GM12873 (cell line): ENCODE measurements around the gene DENND1A.

ENCODE experiments used
- TF ChIP-seq, protein P1 (sequence below): IDR thresholded peaks from 2 replicates; pipeline ENCODE4 v1.5.1; 2012; ENCODE audit warnings: low read depth, mild to moderate bottlenecking, moderate library complexity, low read length, control low read depth; ENCODE audit not compliant: insufficient read depth; ENCODE audit errors: missing control alignments

Gene DENND1A

GRCh38 chr9:123343443-123344191 lies 586.3 kb downstream of the DENND1A start:
- TF ChIP-seq, protein P1, sequence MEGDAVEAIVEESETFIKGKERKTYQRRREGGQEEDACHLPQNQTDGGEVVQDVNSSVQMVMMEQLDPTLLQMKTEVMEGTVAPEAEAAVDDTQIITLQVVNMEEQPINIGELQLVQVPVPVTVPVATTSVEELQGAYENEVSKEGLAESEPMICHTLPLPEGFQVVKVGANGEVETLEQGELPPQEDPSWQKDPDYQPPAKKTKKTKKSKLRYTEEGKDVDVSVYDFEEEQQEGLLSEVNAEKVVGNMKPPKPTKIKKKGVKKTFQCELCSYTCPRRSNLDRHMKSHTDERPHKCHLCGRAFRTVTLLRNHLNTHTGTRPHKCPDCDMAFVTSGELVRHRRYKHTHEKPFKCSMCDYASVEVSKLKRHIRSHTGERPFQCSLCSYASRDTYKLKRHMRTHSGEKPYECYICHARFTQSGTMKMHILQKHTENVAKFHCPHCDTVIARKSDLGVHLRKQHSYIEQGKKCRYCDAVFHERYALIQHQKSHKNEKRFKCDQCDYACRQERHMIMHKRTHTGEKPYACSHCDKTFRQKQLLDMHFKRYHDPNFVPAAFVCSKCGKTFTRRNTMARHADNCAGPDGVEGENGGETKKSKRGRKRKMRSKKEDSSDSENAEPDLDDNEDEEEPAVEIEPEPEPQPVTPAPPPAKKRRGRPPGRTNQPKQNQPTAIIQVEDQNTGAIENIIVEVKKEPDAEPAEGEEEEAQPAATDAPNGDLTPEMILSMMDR = no peak

DNA sequence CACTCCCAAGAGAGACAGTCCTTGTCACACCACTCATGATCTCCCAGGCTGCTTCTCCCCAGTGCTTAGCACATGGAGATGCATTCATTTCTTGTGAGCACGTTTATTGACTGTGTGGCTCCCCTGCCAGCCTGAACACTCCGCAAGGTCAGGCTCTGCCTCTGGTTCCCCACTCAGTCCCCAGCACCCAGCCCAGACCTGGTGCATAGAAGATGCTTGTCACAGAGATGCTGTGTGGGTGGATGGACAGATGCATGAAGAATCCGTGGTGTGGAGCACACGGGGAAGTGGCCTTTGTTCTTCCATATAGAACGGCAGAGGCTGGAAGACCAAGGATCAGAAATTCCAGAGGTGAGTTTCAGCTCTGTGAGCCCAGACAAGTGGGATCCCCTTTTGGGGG lies 587.7 kb downstream of the DENND1A start:
- TF ChIP-seq, protein P1 = no peak

DNA sequence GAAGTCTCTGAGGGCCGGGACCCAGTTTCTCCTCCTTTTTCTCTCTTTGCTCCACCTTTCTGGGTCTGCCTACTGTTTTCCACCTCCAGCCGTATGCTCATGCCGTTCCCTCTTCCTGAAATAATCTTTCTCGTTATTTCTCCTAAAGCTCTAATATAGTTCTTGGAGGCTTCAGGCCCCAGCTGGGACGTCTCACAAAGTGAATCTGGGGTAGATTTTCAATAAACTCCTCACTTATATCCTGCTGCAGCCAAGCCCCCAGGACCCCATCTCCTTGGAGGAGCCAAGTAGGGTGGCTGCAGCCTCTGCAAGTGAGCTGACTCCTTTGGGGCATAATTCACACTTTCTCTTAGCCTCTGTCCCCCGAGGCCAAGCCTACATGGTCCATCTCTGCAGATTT lies 588.1 kb downstream of the DENND1A start:
- TF ChIP-seq, protein P1 = no peak

DNA sequence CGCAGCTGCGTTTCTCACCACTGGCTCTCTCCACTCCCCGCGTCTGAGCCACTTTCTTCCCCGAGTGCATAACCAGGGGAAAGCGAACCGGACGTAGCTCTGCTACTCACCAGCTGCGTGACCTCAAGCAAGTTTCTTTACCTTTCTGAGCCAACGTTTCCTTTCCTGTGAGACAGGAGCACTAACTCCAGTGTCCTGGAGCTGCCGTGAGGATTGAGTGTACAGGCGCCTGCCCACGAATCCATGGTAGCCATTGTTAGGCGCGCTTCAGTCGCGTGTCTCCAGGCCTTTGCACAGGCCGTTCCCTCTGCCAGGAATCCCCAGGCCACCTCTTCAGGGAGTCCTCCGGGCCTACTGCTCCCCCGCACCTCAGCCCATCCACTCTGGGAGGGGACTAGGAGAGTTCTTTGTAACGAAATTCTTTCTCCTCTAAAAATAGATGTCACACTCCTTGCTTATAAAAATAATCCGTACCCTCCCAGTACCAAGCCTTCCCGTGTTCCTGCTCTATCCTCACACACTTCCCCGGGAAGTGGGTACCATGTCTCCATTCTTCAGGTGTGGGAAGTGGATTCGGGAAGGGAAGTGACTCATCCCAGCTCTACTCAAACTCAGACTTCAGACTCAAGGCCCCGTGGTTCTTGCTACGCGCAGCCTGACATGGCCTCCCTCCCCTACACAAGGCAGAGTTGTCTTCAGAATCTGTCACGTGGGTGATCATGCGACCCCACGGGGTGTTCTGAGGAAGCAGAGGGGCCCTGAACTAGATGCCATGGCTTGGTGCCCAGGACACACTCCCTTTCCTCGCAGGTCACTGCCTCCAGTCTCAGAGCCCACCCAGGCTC lies 590.0 kb downstream of the DENND1A start:
- TF ChIP-seq, protein P1 = no peak

DNA sequence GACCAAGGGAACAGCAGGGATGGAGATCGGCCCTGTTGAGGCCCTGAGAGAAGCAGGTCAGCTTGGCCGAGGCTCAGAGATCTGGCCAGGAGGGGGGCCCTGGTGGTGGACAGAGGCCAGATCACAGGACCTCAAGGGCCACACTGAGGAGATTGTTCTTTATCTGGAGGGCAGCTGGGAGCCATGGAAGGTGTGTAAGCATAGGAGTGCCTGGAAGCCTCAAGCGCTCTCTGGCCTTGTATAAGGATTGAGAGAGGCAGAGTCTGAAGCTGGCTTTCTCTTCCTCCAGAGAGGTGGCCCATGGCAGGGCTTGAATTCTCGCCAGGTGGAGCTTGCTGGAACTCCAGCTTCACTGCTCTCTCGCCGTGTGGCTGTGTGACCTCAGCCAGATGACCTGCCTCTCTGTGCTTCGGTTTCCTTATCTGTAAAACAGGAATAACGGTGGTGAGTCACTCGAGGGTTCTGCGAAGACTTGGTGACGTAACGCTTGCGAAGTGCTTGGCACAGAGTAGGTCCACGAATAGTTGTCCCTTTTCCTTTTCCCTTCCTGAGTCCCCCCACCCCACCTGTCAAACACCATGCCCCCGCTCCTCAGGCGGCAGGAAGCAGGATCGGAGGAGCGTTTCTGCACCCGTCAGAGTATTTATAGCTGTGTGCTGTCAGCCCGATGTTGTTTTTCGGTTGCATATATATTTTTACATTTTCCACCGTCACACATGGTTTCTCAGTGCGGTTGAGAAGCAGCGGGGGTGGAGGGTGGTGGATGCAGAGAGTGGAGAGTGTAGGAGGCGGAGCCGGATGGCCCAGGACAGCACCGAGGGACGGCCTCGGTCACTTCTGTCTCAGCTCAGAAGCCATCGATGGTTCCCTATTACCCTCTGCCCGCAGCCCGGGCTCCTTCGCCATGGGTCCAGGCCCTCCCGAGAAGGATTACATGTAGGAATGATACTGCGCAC lies 590.9 kb downstream of the DENND1A start:
- TF ChIP-seq, protein P1 = peak; percentile 29

GRCh38 chr9:123337971-123338370 lies 592.0 kb downstream of the DENND1A start:
- TF ChIP-seq, protein P1 = no peak
